Uterus (tissue), 4 donors: Measurements from ENCODE around the gene TUNAR. TPM values are rescaled to one million over a fixed set of nuclear protein-coding genes. Genes with fewer than 3 reads are reported as not detected.
"Not testable (repeated sequence)": the region's sequence is repeated elsewhere in the genome, so short reads cannot be mapped to it uniquely, and the experiment has no call there.

Experiments used
- DNase-seq, 2 donors: peaks; one replicate each; pipeline ENCODE4 v3.0.0-alpha.2; 2019 to 2020
- H3K27ac ChIP-seq, 2 donors: fragments of 200-600 bp; sonication (generic); 1 replicate in 1 of 2; 2 replicates in 1 of 2; pipeline ENCODE4 v1.5.1; 2016 to 2018
- H3K27me3 ChIP-seq, 2 donors: fragments of 200-600 bp; sonication (generic); one replicate each; pipeline ENCODE4 v1.5.1; 2018 to 2019; ENCODE audit warnings: control low read depth in 1 of 2
- H3K36me3 ChIP-seq, 2 donors: fragments of 200-600 bp; sonication (generic); one replicate each; pipeline ENCODE4 v1.5.1; 2019; ENCODE audit warnings: control low read depth in 1 of 2
- H3K4me1 ChIP-seq, 2 donors: fragments of 200-600 bp; sonication (generic); one replicate each; pipeline ENCODE4 v1.5.1; 2018 to 2019; ENCODE audit warnings: control low read depth in 1 of 2
- H3K4me3 ChIP-seq, 2 donors: fragments of 200-600 bp; sonication (generic); 1 replicate in 1 of 2; 2 replicates in 1 of 2; pipeline ENCODE4 v1.5.1; 2018 to 2019; ENCODE audit warnings: mild to moderate bottlenecking in 1 of 2
- H3K9me3 ChIP-seq, 2 donors: fragments of 200-600 bp; sonication (generic); one replicate each; pipeline ENCODE4 v1.5.1; 2019; ENCODE audit warnings: control low read depth in 1 of 2
- CTCF ChIP-seq, 4 experiments: fragments of 200-600 bp in 2 of 4; fragments of 450-650 bp in 2 of 4; sonication (generic) in 2 of 4; IDR thresholded peaks; one replicate each; pipeline ENCODE4 v1.5.1; 2016 to 2019; ENCODE audit warnings: antibody characterized with exemption in 4 of 4, mild to moderate bottlenecking in 2 of 4, moderate library complexity in 1 of 4
- POLR2A ChIP-seq, 2 donors: fragments of 450-650 bp; IDR thresholded peaks; one replicate each; pipeline ENCODE4 v1.6.1; 2016; ENCODE audit warnings: antibody characterized with exemption in 2 of 2, mild to moderate bottlenecking in 1 of 2, moderate library complexity in 1 of 2
- intact Hi-C: fragments of 100-400 bp; cut with DNase I; formaldehyde crosslinking; loops from one replicate; pipeline ENCODE4 v1.15.1; 2023; ENCODE audit warnings: low total_unique reads
- total RNA-seq, 4 donors: library from RNA; depleted of rRNA in 3 of 4; stranded (reverse); fragments of >200 nt in 3 of 4; gene quantifications; one replicate each; pipeline versions ENCODE4 v1.1.0 to v1.2.4, GENCODE V29; 2014 to 2023
- donor health status: DM: yes; HTN: yes; CAD: no.

The TUNAR gene
- total RNA-seq, 4 donors from 2014 or later, result 0.40 to 4.2 (median 1.8) TPM; not detected in 1

GRCh38 chr14:95956601-95957460, 80.2 kb downstream of the TUNAR start:
- Histone ChIP-seq H3K27ac (no peak overlapping the region), H3K27me3 (no peaks in the 10 kb centered on the region), H3K9me3 (no peaks in the 10 kb centered on the region), H3K36me3 (no peaks in the 10 kb centered on the region), H3K4me3 (no peak overlapping the region), H3K4me1 (no peaks in the 10 kb centered on the region)
- intact Hi-C loops, result no loop called here
- no peak for DNase-seq
- no peak for TF ChIP-seq CTCF (IDR thresholded peaks at IDR 0.05)
- no peak for TF ChIP-seq POLR2A (IDR thresholded peaks at IDR 0.05)

GRCh38 chr14:95958105-95958504, 81.5 kb downstream of the TUNAR start:
- Histone ChIP-seq H3K4me1 (no peaks in the 10 kb centered on the region), H3K4me3 (no peak overlapping the region), H3K36me3 (no peaks in the 10 kb centered on the region), H3K27ac (no peak overlapping the region), H3K9me3 (no peaks in the 10 kb centered on the region), H3K27me3 (no peaks in the 10 kb centered on the region)
- intact Hi-C loops, result no loop called here
- no peak for TF ChIP-seq CTCF (IDR thresholded peaks at IDR 0.05)
- no peak for TF ChIP-seq POLR2A (IDR thresholded peaks at IDR 0.05)
- no peak for DNase-seq

GRCh38 chr14:95959317-95959716, 82.7 kb downstream of the TUNAR start:
- no peak overlapping the region for H3K4me3 ChIP-seq
- H3K27me3 ChIP-seq, result no peaks in the 10 kb centered on the region
- no peak overlapping the region for H3K27ac ChIP-seq
- TF ChIP-seq POLR2A (IDR thresholded peaks at IDR 0.05), result no peak
- intact Hi-C loops, result no loop called here
- H3K9me3 ChIP-seq, result no peaks in the 10 kb centered on the region
- no peak for DNase-seq
- no peaks in the 10 kb centered on the region for H3K36me3 ChIP-seq
- no peaks in the 10 kb centered on the region for H3K4me1 ChIP-seq

GRCh38 chr14:95961481-95961880, 84.8 kb downstream of the TUNAR start:
- Histone ChIP-seq H3K36me3 (no peaks in the 10 kb centered on the region), H3K9me3 (no peaks in the 10 kb centered on the region), H3K4me1 (no peaks in the 10 kb centered on the region), H3K4me3 (no peak overlapping the region), H3K27me3 (no peaks in the 10 kb centered on the region), H3K27ac (no peak overlapping the region)
- TF ChIP-seq POLR2A (IDR thresholded peaks at IDR 0.05), result no peak
- TF ChIP-seq CTCF (IDR thresholded peaks at IDR 0.05), result no peak
- no peak for DNase-seq
- intact Hi-C loops, result no loop called here

GRCh38 chr14:95964901-95965300, 88.3 kb downstream of the TUNAR start:
- no peak overlapping the region for H3K4me3 ChIP-seq
- intact Hi-C loops, result no loop called here
- no peak for TF ChIP-seq CTCF (IDR thresholded peaks at IDR 0.05)
- no peak for TF ChIP-seq POLR2A (IDR thresholded peaks at IDR 0.05)

GRCh38 chr14:95968048-95968447, 91.4 kb downstream of the TUNAR start:
- H3K4me3 ChIP-seq, intact Hi-C loops, H3K4me1 ChIP-seq, H3K36me3 ChIP-seq, H3K27me3 ChIP-seq, H3K9me3 ChIP-seq, H3K27ac ChIP-seq, DNase-seq: not testable (repeated sequence)

More at GRCh38 chr14:95964901-95965300, 88.3 kb downstream of the TUNAR start:
- Histone ChIP-seq H3K27me3 (no peaks in the 10 kb centered on the region), H3K9me3 (no peaks in the 10 kb centered on the region), H3K4me1 (no peaks in the 10 kb centered on the region), H3K27ac (no peak overlapping the region), H3K36me3 (no peaks in the 10 kb centered on the region)
- DNase-seq, result no peak

Other genes with a start within 250 kb of the TUNAR start
- gene TCL1B, start 190.4 kb upstream of the TUNAR start, total RNA-seq, result under 1 TPM in 1 of 4 donors, not detected in 3; 0.28 TPM
- gene TCL1A, start 162.7 kb upstream of the TUNAR start, total RNA-seq, result 1 to 10 TPM in 1 of 4 donors, not detected in 3; 2.6 TPM
- 10 to 100 TPM; 10.5 to 60.1 (median 16.0) TPM for gene C14orf132, start 162.5 kb downstream of the TUNAR start, total RNA-seq